Measurements from ENCODE around the gene TARP.
"Not testable (repeated sequence)": the region's sequence is repeated elsewhere in the genome, so short reads cannot be mapped to it uniquely, and the experiment has no call there.

TARP gene

GRCh38 chr7:38263274-38263673 is 10.2 kb downstream of the TARP start:
- in situ Hi-C loops (cut with HindIII; ENCODE audit: low sequenced_read_pairs) = not testable (repeated sequence)

- in situ Hi-C loops (cut with HindIII; ENCODE audit: low sequenced_read_pairs) = no loop called here
Observed at GRCh38 chr7:38262545-38262944, 10.9 kb downstream of the TARP start.

- in situ Hi-C loops (cut with HindIII; ENCODE audit: low sequenced_read_pairs) = not testable (repeated sequence)
Observed at GRCh38 chr7:38262026-38262425, 11.4 kb downstream of the TARP start.

GRCh38 chr7:38261601-38262000 is 11.8 kb downstream of the TARP start:
- in situ Hi-C loops (cut with HindIII; ENCODE audit: low sequenced_read_pairs) = not testable (repeated sequence)

GRCh38 chr7:38259157-38259556 is 14.3 kb downstream of the TARP start:
- in situ Hi-C loops (cut with HindIII; ENCODE audit: low sequenced_read_pairs) = not testable (repeated sequence)

- in situ Hi-C loops (cut with HindIII; ENCODE audit: low sequenced_read_pairs) = no loop called here
Observed at GRCh38 chr7:38257350-38257677, 16.1 kb downstream of the TARP start.

- in situ Hi-C loops (cut with HindIII; ENCODE audit: low sequenced_read_pairs) = not testable (repeated sequence)
Observed at GRCh38 chr7:38249849-38250248, 23.6 kb downstream of the TARP start.

GRCh38 chr7:38248069-38248567 is 25.3 kb downstream of the TARP start:
- in situ Hi-C loops (cut with HindIII; ENCODE audit: low sequenced_read_pairs) = no loop called here

GRCh38 chr7:38245409-38245977 is 27.9 kb downstream of the TARP start:
- in situ Hi-C loops (cut with HindIII; ENCODE audit: low sequenced_read_pairs) = no loop called here

GRCh38 chr7:38244516-38244915 is 28.9 kb downstream of the TARP start:
- in situ Hi-C loops (cut with HindIII; ENCODE audit: low sequenced_read_pairs) = no loop called here

GRCh38 chr7:38243345-38243744 is 30.1 kb downstream of the TARP start:
- in situ Hi-C loops (cut with HindIII; ENCODE audit: low sequenced_read_pairs) = not testable (repeated sequence)

GRCh38 chr7:38242814-38243213 is 30.6 kb downstream of the TARP start:
- in situ Hi-C loops (cut with HindIII; ENCODE audit: low sequenced_read_pairs) = no loop called here

- in situ Hi-C loops (cut with HindIII; ENCODE audit: low sequenced_read_pairs) = no loop called here
Observed at GRCh38 chr7:38241071-38241470, 32.4 kb downstream of the TARP start.

- in situ Hi-C loops (cut with HindIII; ENCODE audit: low sequenced_read_pairs) = not testable (repeated sequence)
Observed at GRCh38 chr7:38239129-38239528, 34.3 kb downstream of the TARP start.

- in situ Hi-C loops (cut with HindIII; ENCODE audit: low sequenced_read_pairs) = no loop called here
Observed at GRCh38 chr7:38235606-38236005, 37.8 kb downstream of the TARP start.

GRCh38 chr7:38234759-38235158 is 38.7 kb downstream of the TARP start:
- in situ Hi-C loops (cut with HindIII; ENCODE audit: low sequenced_read_pairs) = not testable (repeated sequence)

- in situ Hi-C loops (cut with HindIII; ENCODE audit: low sequenced_read_pairs) = no loop called here
Observed at GRCh38 chr7:38232502-38233366, 40.7 kb downstream of the TARP start.

GRCh38 chr7:38229884-38230642 is 43.4 kb downstream of the TARP start:
- in situ Hi-C loops (cut with HindIII; ENCODE audit: low sequenced_read_pairs) = no loop called here

- in situ Hi-C loops (cut with HindIII; ENCODE audit: low sequenced_read_pairs) = no loop called here
Observed at GRCh38 chr7:38229386-38229785, 44.0 kb downstream of the TARP start.

GRCh38 chr7:38224392-38224791 is 49.0 kb downstream of the TARP start:
- in situ Hi-C loops (cut with HindIII; ENCODE audit: low sequenced_read_pairs) = no loop called here

- in situ Hi-C loops (cut with HindIII; ENCODE audit: low sequenced_read_pairs) = no loop called here
Observed at GRCh38 chr7:38223306-38223705, 50.1 kb downstream of the TARP start.

Data from endothelial cell of hepatic sinusoid (primary cell).